ENCODE data around the gene VAT1.

DNA sequence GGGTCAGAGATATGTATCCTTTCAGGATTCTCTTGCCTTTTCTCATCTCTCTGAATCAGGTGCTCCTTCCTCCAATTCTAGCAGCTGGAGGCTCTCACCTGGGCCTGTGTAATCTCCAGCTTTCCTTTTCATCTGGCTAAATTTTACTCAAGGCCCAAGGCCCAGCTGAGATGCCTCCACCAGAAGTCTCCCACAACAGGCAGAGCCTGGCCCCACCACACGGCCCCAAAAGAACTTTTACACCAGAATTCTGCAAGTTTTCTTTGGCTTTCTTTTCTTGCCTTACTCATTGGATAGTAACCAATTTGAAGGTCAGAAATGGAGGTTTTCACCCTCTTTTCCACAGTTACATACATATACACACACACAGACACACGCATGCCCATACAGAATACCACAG lies 17.5 kb upstream of the VAT1 start:
- no peak for TF ChIP-seq POLR2A (IDR thresholded peaks at IDR 0.05)
- TF ChIP-seq, protein P1, sequence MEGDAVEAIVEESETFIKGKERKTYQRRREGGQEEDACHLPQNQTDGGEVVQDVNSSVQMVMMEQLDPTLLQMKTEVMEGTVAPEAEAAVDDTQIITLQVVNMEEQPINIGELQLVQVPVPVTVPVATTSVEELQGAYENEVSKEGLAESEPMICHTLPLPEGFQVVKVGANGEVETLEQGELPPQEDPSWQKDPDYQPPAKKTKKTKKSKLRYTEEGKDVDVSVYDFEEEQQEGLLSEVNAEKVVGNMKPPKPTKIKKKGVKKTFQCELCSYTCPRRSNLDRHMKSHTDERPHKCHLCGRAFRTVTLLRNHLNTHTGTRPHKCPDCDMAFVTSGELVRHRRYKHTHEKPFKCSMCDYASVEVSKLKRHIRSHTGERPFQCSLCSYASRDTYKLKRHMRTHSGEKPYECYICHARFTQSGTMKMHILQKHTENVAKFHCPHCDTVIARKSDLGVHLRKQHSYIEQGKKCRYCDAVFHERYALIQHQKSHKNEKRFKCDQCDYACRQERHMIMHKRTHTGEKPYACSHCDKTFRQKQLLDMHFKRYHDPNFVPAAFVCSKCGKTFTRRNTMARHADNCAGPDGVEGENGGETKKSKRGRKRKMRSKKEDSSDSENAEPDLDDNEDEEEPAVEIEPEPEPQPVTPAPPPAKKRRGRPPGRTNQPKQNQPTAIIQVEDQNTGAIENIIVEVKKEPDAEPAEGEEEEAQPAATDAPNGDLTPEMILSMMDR (IDR thresholded peaks at IDR 0.05): no peak
